ENCODE results near the gene DCAF6.

DNA sequence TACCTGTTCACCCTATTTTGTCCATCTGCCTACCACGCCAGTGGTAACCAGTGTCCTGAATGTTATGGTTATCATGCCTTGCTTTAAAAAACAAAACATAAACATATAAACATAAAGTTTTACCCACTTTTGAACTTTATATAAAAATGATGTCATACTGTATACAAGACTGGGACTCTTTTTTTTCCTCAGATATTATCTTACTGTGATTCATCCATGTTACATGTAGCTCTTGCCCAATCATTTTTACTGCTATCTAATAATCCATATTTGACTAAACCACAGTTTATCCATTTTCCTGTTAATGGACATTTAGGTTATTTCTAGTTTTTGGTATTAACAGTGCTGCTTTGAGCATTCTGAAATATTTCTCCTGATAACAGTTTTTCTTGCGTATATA is 121.4 kb downstream of the DCAF6 start:
- TF ChIP-seq POLR2AphosphoS5 (IDR thresholded peaks at IDR 0.05; ENCODE audit: low read depth, low read length) = no peak
- no peak for TF ChIP-seq REST (IDR thresholded peaks at IDR 0.05; ENCODE audit: insufficient read depth in 1 of 2, low read depth in 2 of 2, low read length in 2 of 2)
- TF ChIP-seq TAF1 (IDR thresholded peaks at IDR 0.05; ENCODE audit: borderline replicate concordance, insufficient read depth, low read length) = no peak

Data from PFSK-1 (cell line).